BJ (cell line): ENCODE data around the gene SUGCT. TPM values are rescaled to one million over a fixed set of nuclear protein-coding genes. Genes with fewer than 3 reads are reported as not detected.

Source experiments
- CTCF ChIA-PET: fragments of 350-600 bp; formaldehyde crosslinking; extraction: SDS; loops from one replicate; lab custom pipeline; 2021; ENCODE audit warnings: antibody characterized with exemption, inconsistent platforms; lab: Yijun Ruan, JAX
- POLR2A ChIA-PET: fragments of 300-600 bp; sonication (Branson Sonifier 250); formaldehyde crosslinking; extraction: SDS; loops from one replicate; lab custom pipeline; 2021; ENCODE audit warnings: antibody characterized with exemption; lab: Charles Lee
- DNase-seq: peaks from one replicate; pipeline ENCODE4 v3.0.0-alpha.2; 2011; ENCODE audit warnings: low read depth
- H3K27me3 ChIP-seq: 2 replicates; pipeline ENCODE4 v1.6.0; 2011; ENCODE audit warnings: low read length; ENCODE audit not compliant: control insufficient read depth, insufficient read depth
- H3K36me3 ChIP-seq: 2 replicates; pipeline ENCODE4 v1.5.1; 2011; ENCODE audit warnings: low read length; ENCODE audit not compliant: control insufficient read depth, insufficient read depth
- H3K4me3 ChIP-seq: 2 replicates; pipeline ENCODE4 v1.5.1; 2011; ENCODE audit warnings: low read depth, mild to moderate bottlenecking, control low read depth, low read length
- CTCF ChIP-seq: IDR thresholded peaks from 2 replicates; pipeline ENCODE4 v1.5.1; 2011; ENCODE audit warnings: low read depth, mild to moderate bottlenecking, control low read depth, inconsistent platforms, low read length, moderate library complexity; ENCODE audit not compliant: insufficient read depth
- polyA plus RNA-seq: library from polyadenylated mRNA; depleted of rRNA; stranded (reverse); fragments of >200 nt; gene quantifications from 2 replicates; pipeline ENCODE4 v1.2.3, GENCODE V29; 2011

The SUGCT gene
- polyA plus RNA-seq, 1 experiment, result 10.6 TPM

- no peaks in the 10 kb centered on the region for H3K36me3 ChIP-seq
- H3K4me3 ChIP-seq, result no peak overlapping the region
- DNase-seq, result no peak
- CTCF ChIA-PET, result interaction anchor here (0.6 to 6.5 kb wide), 7 partner anchors 8 to 944 kb away, joined by 3 to 31 read pairs (median 7); no protein-coding TSS in a partner anchor
- H3K27me3 ChIP-seq, result no peaks in the 10 kb centered on the region
- POLR2A ChIA-PET, result interaction anchor here (0.7 kb wide), 1 partner anchor 19 kb away, joined by 3 read pairs; no protein-coding TSS in a partner anchor
- 0 out of 2 replicates have a peak, but pooled peaks have one; percentile 10 for TF ChIP-seq CTCF
These were observed 627.2 kb downstream of the SUGCT start for GRCh38 chr7:40761762-40762560.

GRCh38 chr7:40763319-40764287 lies 628.8 kb downstream of the SUGCT start:
- no peaks in the 10 kb centered on the region for H3K27me3 ChIP-seq
- ChIA-PET POLR2A (no interaction called here), CTCF (interaction anchor here (0.6 to 6.5 kb wide), 21 partner anchors 10 to 950 kb away, joined by 3 to 31 read pairs (median 3); no protein-coding TSS in a partner anchor)
- H3K36me3 ChIP-seq, result no peaks in the 10 kb centered on the region
- TF ChIP-seq CTCF, result peak; percentile 51
- no peak overlapping the region for H3K4me3 ChIP-seq
- peak; percentile 64 for DNase-seq

GRCh38 chr7:40765639-40766038 lies 630.8 kb downstream of the SUGCT start:
- no peak for DNase-seq
- no peaks in the 10 kb centered on the region for H3K27me3 ChIP-seq
- CTCF ChIA-PET, result interaction anchor here (1.3 to 6.5 kb wide), 4 partner anchors 16 to 940 kb away, joined by 3 to 31 read pairs (median 4); no protein-coding TSS in a partner anchor
- POLR2A ChIA-PET, result no interaction called here
- no peaks in the 10 kb centered on the region for H3K36me3 ChIP-seq
- TF ChIP-seq CTCF, result no peak
- no peak overlapping the region for H3K4me3 ChIP-seq

- POLR2A ChIA-PET, result no interaction called here
- no peak for DNase-seq
- no peak for TF ChIP-seq CTCF
- H3K36me3 ChIP-seq, result no peaks in the 10 kb centered on the region
- CTCF ChIA-PET, result no interaction called here
- no peak overlapping the region for H3K4me3 ChIP-seq
- H3K27me3 ChIP-seq, result no peaks in the 10 kb centered on the region
These were observed 637.3 kb downstream of the SUGCT start for GRCh38 chr7:40772096-40772495.
